HG02678 (cell line): ENCODE measurements around the gene ZNF618.
"Not testable (repeated sequence)": the region's sequence is repeated elsewhere in the genome, so short reads cannot be mapped to it uniquely, and the experiment has no call there.

Source experiments
- ATAC-seq: cut with Tn5 transposase; IDR thresholded peaks from one replicate; pipeline ENCODE4 v1.9.1; 2021; ENCODE audit warnings: mild to moderate bottlenecking, moderate library complexity; ENCODE audit not compliant: unreplicated experiment

ZNF618 gene

GRCh38 chr9:113984639-113985380, 108.7 kb downstream of the ZNF618 start:
- no peak for ATAC-seq

DNA sequence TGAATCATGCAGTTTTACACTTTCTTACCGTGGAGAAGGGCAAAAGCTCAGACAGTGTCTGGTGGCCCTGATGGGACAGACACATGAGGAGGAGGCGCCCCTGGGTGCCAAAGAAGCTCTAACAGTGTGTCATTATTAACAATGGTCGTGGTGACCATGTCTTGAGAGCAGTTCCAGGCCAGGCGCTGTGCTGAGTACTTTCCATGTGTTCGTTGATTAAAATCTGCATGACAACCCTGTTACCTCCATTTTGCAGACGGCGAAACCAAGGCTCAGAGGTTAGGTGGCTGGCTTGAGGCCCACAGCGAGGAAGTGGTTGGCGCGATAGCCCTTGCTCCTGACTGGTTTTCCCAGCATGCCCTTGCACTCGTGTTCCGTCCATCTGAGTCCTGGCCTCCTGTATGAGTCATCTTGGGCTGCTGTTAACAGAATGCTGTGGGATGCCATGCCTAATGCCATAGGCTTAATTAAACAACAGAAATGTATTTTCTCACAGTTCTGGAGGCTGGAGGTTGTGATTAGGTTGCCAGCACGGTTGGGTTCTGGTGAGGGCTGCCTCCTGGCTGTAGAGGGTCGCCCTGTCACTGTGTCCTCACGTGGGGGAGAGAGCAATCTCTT, 110.0 kb downstream of the ZNF618 start:
- ATAC-seq: no peak

- no peak for ATAC-seq
Observed at GRCh38 chr9:113986931-113987330, 110.8 kb downstream of the ZNF618 start.

- ATAC-seq: no peak
Observed at GRCh38 chr9:113987526-113987925, 111.4 kb downstream of the ZNF618 start.

DNA sequence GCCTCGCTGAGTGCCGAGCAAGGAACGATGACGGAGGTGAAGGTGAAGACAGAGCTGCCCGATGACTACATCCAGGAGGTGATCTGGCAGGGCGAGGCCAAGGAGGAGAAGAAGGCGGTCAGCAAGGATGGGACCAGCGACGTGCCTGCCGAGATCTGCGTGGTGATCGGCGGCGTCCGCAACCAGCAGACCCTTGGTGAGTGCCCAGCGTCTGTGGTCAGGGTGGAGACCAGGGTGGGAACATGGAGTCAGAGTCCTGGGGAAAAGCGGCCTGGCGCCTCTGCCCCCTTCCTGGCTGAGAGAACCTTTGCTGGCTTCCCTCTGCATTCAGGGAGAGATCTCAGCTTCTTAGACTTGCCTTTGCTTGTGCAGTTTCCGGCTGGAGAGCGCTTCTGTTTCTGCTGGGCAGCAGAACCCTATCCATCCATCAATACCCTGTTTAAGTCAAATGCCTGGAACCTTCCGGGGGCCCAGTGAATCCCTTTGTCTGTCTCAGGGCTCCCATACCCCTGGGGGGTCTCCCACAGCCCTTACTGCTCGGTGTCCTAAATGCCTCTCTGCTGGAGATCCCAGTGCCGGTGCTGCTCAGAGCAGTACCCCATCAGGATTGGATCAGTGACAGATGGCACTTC, 112.4 kb downstream of the ZNF618 start:
- no peak for ATAC-seq

- ATAC-seq: no peak
Observed at GRCh38 chr9:113989017-113989713, 113.1 kb downstream of the ZNF618 start.

DNA sequence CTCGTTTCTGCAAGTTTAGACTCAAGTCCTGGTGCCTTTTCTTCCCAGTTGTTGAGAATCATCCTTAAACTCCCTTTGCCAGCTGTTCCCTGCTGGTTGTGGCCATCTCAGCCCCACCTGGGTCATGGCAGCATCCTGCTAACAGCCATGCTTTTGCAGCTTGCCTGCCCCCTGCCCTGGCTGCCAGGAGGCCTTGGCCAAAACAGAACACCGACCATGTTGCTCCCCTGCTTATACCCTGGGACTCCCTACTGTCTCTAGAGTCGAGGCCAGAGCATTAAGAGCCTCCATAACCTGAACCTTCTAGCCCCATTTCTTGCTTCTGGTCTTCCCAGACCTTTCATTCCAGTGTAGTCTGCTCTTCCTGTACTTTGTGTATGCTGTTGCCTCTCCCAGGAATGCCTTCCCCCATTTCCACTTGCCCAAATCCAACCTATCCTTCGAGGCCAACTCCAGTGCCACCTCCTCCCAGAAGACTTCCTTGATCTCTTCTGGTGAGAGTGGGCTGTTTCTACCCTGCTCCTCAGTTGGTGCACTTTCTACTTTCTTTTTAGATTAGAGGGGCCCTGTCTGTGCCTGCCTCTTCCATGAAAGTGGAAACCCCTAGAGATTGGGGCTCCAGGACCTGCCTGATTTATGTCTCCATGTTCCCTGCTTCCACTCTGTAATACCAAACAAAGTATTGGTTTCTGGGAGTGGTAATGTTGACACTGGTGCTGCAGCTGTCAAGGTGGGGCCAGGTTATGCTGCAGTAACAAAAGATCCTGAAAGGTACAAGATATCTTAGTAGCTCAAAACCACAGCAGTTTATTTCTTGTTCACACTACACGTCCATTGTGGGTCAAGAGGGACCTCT, 113.8 kb downstream of the ZNF618 start:
- no peak for ATAC-seq

- no peak for ATAC-seq
Observed at GRCh38 chr9:113990570-113990907, 114.4 kb downstream of the ZNF618 start.

DNA sequence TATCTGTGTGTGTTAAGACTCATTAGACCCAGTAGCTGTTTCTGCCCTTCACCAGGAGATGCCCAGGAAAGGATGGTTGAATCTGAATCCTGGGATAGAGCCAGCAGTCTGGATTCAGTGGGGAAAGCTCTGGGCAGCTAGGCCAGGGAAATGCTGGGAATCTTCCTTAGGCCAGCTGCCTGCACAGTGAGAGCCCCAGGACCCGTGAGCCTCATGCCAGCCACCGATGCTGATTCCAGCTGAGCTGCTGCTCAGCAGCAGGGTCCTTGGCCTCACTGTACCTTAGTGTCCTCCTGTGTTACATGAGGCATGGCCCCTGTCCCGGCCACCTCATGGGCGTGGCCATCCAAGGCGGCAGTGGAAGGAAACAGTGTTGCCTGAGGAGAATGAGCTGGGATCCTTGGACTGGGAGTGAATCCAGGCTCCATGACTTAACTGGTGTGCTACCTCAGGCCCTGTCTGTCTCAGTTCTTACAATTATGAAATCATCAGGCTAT, 114.9 kb downstream of the ZNF618 start:
- no peak for ATAC-seq

- no peak for ATAC-seq
Observed at GRCh38 chr9:113991714-113992113, 115.6 kb downstream of the ZNF618 start.

DNA sequence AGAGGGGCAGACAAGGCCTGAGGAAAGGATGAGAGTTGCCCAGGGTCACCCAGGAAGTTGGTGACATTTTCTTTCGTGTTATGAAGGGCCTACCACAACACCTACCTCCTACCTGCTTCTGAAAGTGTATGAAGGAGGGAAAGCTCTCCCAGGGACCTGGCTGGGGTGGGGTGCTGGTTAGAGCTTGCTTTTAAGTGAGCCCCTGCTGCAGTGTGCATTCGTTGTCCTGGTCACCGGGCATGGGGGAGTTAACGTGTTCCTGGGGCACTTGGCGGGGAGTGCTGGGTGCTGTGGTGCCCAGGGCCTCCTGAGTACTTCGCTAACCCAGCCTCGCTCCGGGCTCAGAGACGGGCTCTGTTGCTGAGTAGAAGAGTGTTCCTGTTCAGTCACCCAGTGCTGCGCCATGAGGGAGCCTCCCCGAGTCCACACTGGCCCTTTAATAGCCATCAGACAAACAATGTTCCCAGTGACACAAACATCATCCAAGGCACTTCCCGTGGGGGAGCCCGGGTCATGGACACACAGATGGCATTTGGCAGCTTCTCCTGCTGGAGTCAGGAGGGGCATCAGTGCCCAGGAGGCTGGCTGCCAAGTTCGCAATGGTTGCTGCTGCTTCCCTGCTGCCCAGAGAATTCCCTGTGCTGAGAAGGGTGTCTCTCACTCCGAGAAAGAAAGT, 116.3 kb downstream of the ZNF618 start:
- no peak for ATAC-seq

- ATAC-seq: no peak
Observed at GRCh38 chr9:113992994-113993393, 116.9 kb downstream of the ZNF618 start.

DNA sequence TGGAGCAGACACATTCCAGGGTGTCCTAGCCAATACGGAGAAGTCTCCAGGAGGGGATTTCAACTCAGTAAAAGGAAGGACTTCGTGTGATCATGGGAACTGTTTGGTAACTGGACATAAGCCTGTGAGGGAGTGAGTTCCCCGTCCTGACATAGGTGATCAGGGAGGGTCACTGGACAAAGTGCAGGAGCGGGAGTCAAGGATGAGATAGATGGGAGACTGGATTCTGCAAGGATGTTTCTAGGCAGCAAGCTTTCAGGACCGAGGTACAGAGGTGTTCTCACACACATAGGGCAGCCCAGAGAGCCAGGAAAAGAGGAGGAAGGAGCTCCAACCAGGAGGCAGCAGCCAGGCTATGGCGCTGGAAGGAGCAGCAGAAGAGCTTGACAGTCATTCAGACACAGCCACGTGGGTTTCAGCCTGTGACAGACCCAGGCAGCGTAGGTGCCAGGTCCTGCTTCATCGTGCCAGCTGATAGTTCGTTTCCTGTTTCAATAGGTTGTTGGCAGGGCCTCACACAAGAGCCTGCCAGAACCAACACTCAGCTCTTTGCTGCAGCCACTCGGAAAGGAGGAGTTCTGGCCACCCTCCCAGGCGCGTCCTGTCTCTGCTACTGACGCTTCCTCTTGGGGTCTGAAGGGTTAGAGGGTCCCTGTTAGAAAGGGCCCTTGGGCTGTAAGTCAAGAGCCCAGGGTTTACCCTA, 117.9 kb downstream of the ZNF618 start:
- ATAC-seq: no peak

DNA sequence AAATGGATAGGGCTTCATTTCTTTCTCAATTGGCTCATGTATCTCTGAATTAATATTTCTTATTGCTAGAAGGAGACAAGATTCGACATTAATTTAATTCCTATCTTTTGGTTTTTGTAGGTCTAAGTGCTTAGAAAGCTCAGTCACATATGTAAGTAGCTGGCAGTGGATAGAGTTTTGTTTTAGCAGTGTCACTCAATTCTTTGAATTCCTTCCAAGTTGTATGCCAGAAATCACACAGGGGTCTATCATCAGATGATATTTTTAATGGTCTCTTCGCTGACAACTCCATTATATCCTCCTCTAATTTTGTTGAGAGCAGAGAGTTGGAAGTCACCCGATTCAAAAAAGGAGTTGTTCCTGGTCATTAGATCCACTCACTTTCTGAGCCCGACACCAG, 119.3 kb downstream of the ZNF618 start:
- no peak for ATAC-seq

DNA sequence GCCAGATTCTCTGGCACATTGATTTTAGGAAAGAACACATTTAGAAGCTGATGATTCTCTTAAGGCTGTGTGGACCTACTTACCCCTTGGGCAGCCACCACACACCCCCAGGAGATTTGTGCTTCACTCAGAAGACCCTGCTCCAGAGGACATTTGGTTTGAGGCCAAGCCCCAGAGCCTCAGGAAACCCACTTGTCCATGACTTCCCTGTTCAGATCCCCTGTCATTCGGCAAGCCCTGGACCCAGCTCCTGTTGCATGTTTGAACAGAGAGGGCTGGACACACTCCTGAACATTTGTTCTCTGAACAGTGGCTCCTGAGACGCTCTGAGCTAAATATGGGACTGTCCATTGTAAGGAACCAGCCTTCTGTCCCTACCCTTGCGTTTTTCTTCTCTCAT, 119.9 kb downstream of the ZNF618 start:
- ATAC-seq: no peak

GRCh38 chr9:113996531-113997001, 120.5 kb downstream of the ZNF618 start:
- ATAC-seq: no peak

DNA sequence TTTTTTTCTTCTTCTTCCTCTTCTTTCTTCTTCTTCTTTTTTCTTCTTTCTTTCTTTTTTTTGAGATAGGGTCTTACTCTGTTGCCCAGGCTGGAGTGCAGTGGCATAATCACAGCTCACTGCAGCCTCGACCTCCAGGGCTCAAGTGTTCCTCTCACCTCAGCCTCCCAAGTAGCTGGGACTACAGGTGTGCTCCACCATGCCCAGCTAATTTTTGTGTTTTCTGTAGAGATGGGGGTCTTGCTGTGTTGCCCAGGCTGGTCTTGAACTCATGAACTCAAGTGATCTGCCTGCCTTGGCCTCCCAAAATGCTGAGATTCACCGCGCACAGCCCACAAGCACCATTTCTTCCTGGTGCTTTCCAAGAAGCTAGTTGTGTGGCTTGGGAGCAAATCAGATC, 121.0 kb downstream of the ZNF618 start:
- ATAC-seq: not testable (repeated sequence)

DNA sequence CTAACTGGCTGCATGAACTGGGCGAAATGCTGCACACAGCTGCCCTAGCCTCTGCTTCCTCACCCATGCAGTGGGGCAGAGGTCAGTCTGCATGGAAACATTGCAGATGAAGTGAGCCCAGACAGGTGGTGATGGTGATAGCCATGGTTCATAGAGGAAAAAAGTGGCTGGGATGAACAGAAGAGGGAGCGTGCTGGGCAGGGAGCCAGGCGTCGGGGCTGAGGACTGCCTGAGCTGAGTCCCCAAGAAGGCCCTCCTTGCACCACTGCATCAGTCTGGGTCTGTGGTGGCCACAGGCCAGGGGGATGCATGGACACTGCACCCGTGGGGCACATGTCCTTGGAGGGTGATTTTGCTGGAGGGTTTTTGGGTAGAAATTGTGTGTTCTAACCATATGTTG, 121.5 kb downstream of the ZNF618 start:
- no peak for ATAC-seq

- ATAC-seq: no peak
Observed at GRCh38 chr9:113998114-113998513, 122.0 kb downstream of the ZNF618 start.
